ENCODE measurements around the gene TRIP12. TPM values are rescaled to one million over a fixed set of nuclear protein-coding genes. Genes with fewer than 3 reads are reported as not detected.
A peak's percentile ranks its signal among the peaks of the same experiment; 100 is the strongest.
"Not testable (repeated sequence)": the region's sequence is repeated elsewhere in the genome, so short reads cannot be mapped to it uniquely, and the experiment has no call there.

TRIP12 gene
- polyA plus RNA-seq, 3 donors = 173 to 209 (median 182) TPM

GRCh38 chr2:229835596-229836283 is 86.1 kb downstream of the TRIP12 start:
- DNase-seq = no peak

GRCh38 chr2:229834368-229834767 is 87.4 kb downstream of the TRIP12 start:
- DNase-seq = not testable (repeated sequence)

GRCh38 chr2:229832510-229832898 is 89.3 kb downstream of the TRIP12 start:
- DNase-seq = no peak

GRCh38 chr2:229831805-229832509 is 89.9 kb downstream of the TRIP12 start:
- DNase-seq = no peak

GRCh38 chr2:229825476-229825875 is 96.3 kb downstream of the TRIP12 start:
- DNase-seq = no peak

GRCh38 chr2:229821316-229821715 is 100.5 kb downstream of the TRIP12 start:
- DNase-seq = no peak

- no peak for DNase-seq
Observed at GRCh38 chr2:229818230-229818629, 103.6 kb downstream of the TRIP12 start.

- DNase-seq = no peak
Observed at GRCh38 chr2:229815858-229816257, 106.0 kb downstream of the TRIP12 start.

- DNase-seq = no peak
Observed at GRCh38 chr2:229815342-229815741, 106.5 kb downstream of the TRIP12 start.

- peak; percentile 11 for DNase-seq
Observed at GRCh38 chr2:229810786-229811185, 111.0 kb downstream of the TRIP12 start.

GRCh38 chr2:229805559-229805958 is 116.2 kb downstream of the TRIP12 start:
- no peak for DNase-seq

GRCh38 chr2:229802785-229803184 is 119.0 kb downstream of the TRIP12 start:
- no peak for DNase-seq

GRCh38 chr2:229800997-229801754 is 120.6 kb downstream of the TRIP12 start:
- peak; percentile 42 for DNase-seq

- no peak for DNase-seq
Observed at GRCh38 chr2:229798446-229799155, 123.2 kb downstream of the TRIP12 start.

- no peak for DNase-seq
Observed at GRCh38 chr2:229795058-229795457, 126.8 kb downstream of the TRIP12 start.

- DNase-seq = no peak
Observed at GRCh38 chr2:229794636-229795035, 127.2 kb downstream of the TRIP12 start.

- DNase-seq = not testable (repeated sequence)
Observed at GRCh38 chr2:229786289-229786688, 135.5 kb downstream of the TRIP12 start.

GRCh38 chr2:229784791-229785190 is 137.0 kb downstream of the TRIP12 start:
- no peak for DNase-seq

GRCh38 chr2:229783108-229783721 is 138.6 kb downstream of the TRIP12 start:
- DNase-seq = no peak

- peak; percentile 28 for DNase-seq
Observed at GRCh38 chr2:229780856-229781773, 140.7 kb downstream of the TRIP12 start.

GRCh38 chr2:229779650-229780049 is 142.2 kb downstream of the TRIP12 start:
- DNase-seq = no peak
